ENCODE measurements around the gene RD3L.
"Not testable (repeated sequence)": the region's sequence is repeated elsewhere in the genome, so short reads cannot be mapped to it uniquely, and the experiment has no call there.

The RD3L gene

GRCh38 chr14:103941973-103942736 is at the start of gene RD3L:
TSS of gene RD3L (minus strand) at chr14:103942529. CDS start at chr14:103941695, 834 bp downstream.
- no peak for DNase-seq (ENCODE audit: extremely low read depth in 1 of 2, low read depth in 1 of 2)

GRCh38 chr14:103989964-103990363 is 47.6 kb upstream of the RD3L start:
- DNase-seq (ENCODE audit: extremely low read depth in 1 of 2, low read depth in 1 of 2), result no peak

GRCh38 chr14:103989034-103989433 is 46.7 kb upstream of the RD3L start:
- no peak for DNase-seq (ENCODE audit: extremely low read depth in 1 of 2, low read depth in 1 of 2)

GRCh38 chr14:103984196-103984595 is 41.9 kb upstream of the RD3L start:
- DNase-seq (ENCODE audit: extremely low read depth in 1 of 2, low read depth in 1 of 2), result no peak

- DNase-seq (ENCODE audit: extremely low read depth in 1 of 2, low read depth in 1 of 2), result not testable (repeated sequence)
Measured at GRCh38 chr14:103980623-103981238, 38.4 kb upstream of the RD3L start.

- no peak for DNase-seq (ENCODE audit: extremely low read depth in 1 of 2, low read depth in 1 of 2)
Measured at GRCh38 chr14:103974575-103974974, 32.2 kb upstream of the RD3L start.

- DNase-seq (ENCODE audit: extremely low read depth in 1 of 2, low read depth in 1 of 2), result no peak
Measured at GRCh38 chr14:103973354-103973753, 31.0 kb upstream of the RD3L start.

GRCh38 chr14:103969961-103970360 is 27.6 kb upstream of the RD3L start:
- no peak for DNase-seq (ENCODE audit: extremely low read depth in 1 of 2, low read depth in 1 of 2)

GRCh38 chr14:103966631-103967030 is 24.3 kb upstream of the RD3L start:
- DNase-seq (ENCODE audit: extremely low read depth in 1 of 2, low read depth in 1 of 2), result no peak

GRCh38 chr14:103961928-103962578 is 19.7 kb upstream of the RD3L start:
- DNase-seq (ENCODE audit: extremely low read depth in 1 of 2, low read depth in 1 of 2), result no peak

- no peak for DNase-seq (ENCODE audit: extremely low read depth in 1 of 2, low read depth in 1 of 2)
Measured at GRCh38 chr14:103960457-103961055, 18.2 kb upstream of the RD3L start.

- no peak for DNase-seq (ENCODE audit: extremely low read depth in 1 of 2, low read depth in 1 of 2)
Measured at GRCh38 chr14:103949131-103949790, 6.9 kb upstream of the RD3L start.

GRCh38 chr14:103948442-103948841 is 6.1 kb upstream of the RD3L start:
- no peak for DNase-seq (ENCODE audit: extremely low read depth in 1 of 2, low read depth in 1 of 2)

- DNase-seq (ENCODE audit: extremely low read depth in 1 of 2, low read depth in 1 of 2), result no peak
Measured at GRCh38 chr14:103946975-103947374, 4.6 kb upstream of the RD3L start.

- no peak for DNase-seq (ENCODE audit: extremely low read depth in 1 of 2, low read depth in 1 of 2)
Measured at GRCh38 chr14:103943673-103944072, 1.3 kb upstream of the RD3L start.

GRCh38 chr14:103941462-103941861 is 867 bp downstream of the RD3L start:
- DNase-seq (ENCODE audit: extremely low read depth in 1 of 2, low read depth in 1 of 2), result no peak

GRCh38 chr14:103935102-103935501 is 7.2 kb downstream of the RD3L start:
- no peak for DNase-seq (ENCODE audit: extremely low read depth in 1 of 2, low read depth in 1 of 2)

- no peak for DNase-seq (ENCODE audit: extremely low read depth in 1 of 2, low read depth in 1 of 2)
Measured at GRCh38 chr14:103932791-103933490, 9.4 kb downstream of the RD3L start.

- no peak for DNase-seq (ENCODE audit: extremely low read depth in 1 of 2, low read depth in 1 of 2)
Measured at GRCh38 chr14:103931422-103931821, 10.9 kb downstream of the RD3L start.

- DNase-seq (ENCODE audit: extremely low read depth in 1 of 2, low read depth in 1 of 2), result no peak
Measured at GRCh38 chr14:103930051-103930604, 12.2 kb downstream of the RD3L start.
